PC-3 (cell line): ENCODE data around the gene CMSS1.

Source experiments
- EZH2 ChIP-seq: fragments of 300-600 bp; sonication (generic); IDR thresholded peaks from one replicate; pipeline ENCODE4 v1.6.1; 2017; ENCODE audit warnings: antibody characterized with exemption, mild to moderate bottlenecking, low read length; ENCODE audit not compliant: unreplicated experiment
- TF ChIP-seq, protein P1 (sequence below): fragments of 300-600 bp; sonication (generic); conservative IDR thresholded peaks from 2 replicates; pipeline ENCODE4 v1.5.1; 2017; ENCODE audit warnings: antibody characterized with exemption, low read depth, mild to moderate bottlenecking, low read length

DNA sequence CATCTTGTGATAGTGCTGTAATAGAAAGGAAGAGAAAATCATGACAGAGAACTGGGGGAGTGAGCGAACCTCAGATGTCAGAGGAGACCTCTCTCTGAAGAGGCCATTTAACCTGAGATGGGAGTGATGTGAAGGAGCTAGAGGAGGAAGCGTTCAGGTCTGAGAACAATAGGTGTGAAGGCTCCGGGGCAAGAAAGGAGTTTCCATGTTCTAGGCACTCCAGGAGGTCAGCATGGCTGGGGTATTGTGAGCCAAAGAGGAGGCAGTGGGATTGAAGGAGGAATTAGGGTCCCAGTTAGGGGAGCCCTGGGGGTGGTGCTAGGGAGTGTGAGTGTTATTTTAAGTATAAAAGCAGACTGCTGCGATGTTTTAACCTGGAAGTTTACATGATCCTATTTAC is 305.4 kb downstream of the CMSS1 start:
- TF ChIP-seq, protein P1, sequence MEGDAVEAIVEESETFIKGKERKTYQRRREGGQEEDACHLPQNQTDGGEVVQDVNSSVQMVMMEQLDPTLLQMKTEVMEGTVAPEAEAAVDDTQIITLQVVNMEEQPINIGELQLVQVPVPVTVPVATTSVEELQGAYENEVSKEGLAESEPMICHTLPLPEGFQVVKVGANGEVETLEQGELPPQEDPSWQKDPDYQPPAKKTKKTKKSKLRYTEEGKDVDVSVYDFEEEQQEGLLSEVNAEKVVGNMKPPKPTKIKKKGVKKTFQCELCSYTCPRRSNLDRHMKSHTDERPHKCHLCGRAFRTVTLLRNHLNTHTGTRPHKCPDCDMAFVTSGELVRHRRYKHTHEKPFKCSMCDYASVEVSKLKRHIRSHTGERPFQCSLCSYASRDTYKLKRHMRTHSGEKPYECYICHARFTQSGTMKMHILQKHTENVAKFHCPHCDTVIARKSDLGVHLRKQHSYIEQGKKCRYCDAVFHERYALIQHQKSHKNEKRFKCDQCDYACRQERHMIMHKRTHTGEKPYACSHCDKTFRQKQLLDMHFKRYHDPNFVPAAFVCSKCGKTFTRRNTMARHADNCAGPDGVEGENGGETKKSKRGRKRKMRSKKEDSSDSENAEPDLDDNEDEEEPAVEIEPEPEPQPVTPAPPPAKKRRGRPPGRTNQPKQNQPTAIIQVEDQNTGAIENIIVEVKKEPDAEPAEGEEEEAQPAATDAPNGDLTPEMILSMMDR: no peak
- TF ChIP-seq EZH2: no peak
